ENCODE results near the gene UBE2J2. TPM values are rescaled to one million over a fixed set of nuclear protein-coding genes. Genes with fewer than 3 reads are reported as not detected.
A peak's percentile ranks its signal among the peaks of the same experiment; 100 is the strongest.

Gene UBE2J2
- total and polyA plus RNA-seq, 9 donors: 35.8 to 55.6 (median 41.2) TPM

DNA sequence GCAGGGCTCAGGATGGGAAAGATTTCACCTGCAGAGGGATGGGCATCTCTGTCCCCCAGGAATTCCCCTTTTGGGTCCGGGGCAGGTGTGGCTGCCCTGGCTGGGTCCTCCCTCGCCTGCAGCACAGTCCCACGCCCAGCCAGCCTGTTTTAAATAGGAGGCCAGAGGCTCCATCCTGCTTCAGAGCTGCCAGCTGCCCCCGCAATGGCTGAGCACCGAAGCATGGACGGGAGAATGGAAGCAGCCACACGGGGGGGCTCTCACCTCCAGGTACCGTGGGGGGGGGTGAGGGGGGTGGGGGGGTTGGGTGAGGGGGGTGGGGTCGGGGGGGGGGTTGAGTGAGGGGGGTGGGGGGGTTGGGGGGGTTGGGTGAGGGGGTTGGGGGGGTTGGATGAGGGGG lies 10.2 kb upstream of the UBE2J2 start:
- H3K36me3 ChIP-seq: no peaks in the 10 kb centered on the region
- H3K4me1 ChIP-seq (ENCODE audit: insufficient read depth): no peaks in the 10 kb centered on the region
- TF ChIP-seq, protein P1, sequence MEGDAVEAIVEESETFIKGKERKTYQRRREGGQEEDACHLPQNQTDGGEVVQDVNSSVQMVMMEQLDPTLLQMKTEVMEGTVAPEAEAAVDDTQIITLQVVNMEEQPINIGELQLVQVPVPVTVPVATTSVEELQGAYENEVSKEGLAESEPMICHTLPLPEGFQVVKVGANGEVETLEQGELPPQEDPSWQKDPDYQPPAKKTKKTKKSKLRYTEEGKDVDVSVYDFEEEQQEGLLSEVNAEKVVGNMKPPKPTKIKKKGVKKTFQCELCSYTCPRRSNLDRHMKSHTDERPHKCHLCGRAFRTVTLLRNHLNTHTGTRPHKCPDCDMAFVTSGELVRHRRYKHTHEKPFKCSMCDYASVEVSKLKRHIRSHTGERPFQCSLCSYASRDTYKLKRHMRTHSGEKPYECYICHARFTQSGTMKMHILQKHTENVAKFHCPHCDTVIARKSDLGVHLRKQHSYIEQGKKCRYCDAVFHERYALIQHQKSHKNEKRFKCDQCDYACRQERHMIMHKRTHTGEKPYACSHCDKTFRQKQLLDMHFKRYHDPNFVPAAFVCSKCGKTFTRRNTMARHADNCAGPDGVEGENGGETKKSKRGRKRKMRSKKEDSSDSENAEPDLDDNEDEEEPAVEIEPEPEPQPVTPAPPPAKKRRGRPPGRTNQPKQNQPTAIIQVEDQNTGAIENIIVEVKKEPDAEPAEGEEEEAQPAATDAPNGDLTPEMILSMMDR (IDR thresholded peaks at IDR 0.05): no peak
- no peak for TF ChIP-seq EP300 (IDR thresholded peaks at IDR 0.05)
- H3K9me3 ChIP-seq: no peaks in the 10 kb centered on the region
- H3K4me3 ChIP-seq: no peak overlapping the region
- H3K27me3 ChIP-seq: no peaks in the 10 kb centered on the region
- no peak for DNase-seq
- 3 to 11% (median 3%) methylated on average over 3 to 8 of the region's 9 CpGs for WGBS, 3 donors
- no peak overlapping the region for H3K27ac ChIP-seq
- intact Hi-C loops (cut with DNase I): no loop called here

DNA sequence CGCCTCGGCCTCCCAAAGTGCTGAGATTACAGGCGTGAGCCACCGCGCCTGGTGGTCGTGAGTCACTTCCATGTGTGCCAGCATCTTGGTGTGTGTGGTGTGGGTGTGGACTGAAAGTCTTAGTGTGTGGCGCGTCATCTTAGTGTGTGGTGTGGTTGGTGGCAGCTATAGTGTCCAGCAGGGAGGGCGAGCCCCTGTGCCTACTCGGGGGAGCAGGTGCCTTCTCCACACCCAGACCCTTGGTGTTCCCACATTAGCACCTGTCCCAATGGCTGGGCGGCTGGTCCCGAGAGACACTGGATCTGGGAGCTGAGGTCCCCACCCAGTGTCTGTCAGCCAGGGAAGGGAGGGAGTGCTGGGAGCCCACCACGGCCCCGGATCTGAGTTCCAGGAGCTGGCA lies 9.3 kb upstream of the UBE2J2 start:
- intact Hi-C loops (cut with DNase I): no loop called here
- WGBS, 3 donors: 74 to 86% (median 80%) methylated on average over 12 to 14 of the region's 14 CpGs
- H3K4me3 ChIP-seq: no peak overlapping the region
- TF ChIP-seq, protein P1 (IDR thresholded peaks at IDR 0.05): no peak
- TF ChIP-seq POLR2A (IDR thresholded peaks at IDR 0.05) (no peak), EP300 (IDR thresholded peaks at IDR 0.05) (no peak)
- no peaks in the 10 kb centered on the region for H3K4me1 ChIP-seq (ENCODE audit: insufficient read depth)
- H3K27me3 ChIP-seq: no peaks in the 10 kb centered on the region
- H3K36me3 ChIP-seq: no peaks in the 10 kb centered on the region
- no peak overlapping the region for H3K27ac ChIP-seq
- no peaks in the 10 kb centered on the region for H3K9me3 ChIP-seq
- DNase-seq: no peak

DNA sequence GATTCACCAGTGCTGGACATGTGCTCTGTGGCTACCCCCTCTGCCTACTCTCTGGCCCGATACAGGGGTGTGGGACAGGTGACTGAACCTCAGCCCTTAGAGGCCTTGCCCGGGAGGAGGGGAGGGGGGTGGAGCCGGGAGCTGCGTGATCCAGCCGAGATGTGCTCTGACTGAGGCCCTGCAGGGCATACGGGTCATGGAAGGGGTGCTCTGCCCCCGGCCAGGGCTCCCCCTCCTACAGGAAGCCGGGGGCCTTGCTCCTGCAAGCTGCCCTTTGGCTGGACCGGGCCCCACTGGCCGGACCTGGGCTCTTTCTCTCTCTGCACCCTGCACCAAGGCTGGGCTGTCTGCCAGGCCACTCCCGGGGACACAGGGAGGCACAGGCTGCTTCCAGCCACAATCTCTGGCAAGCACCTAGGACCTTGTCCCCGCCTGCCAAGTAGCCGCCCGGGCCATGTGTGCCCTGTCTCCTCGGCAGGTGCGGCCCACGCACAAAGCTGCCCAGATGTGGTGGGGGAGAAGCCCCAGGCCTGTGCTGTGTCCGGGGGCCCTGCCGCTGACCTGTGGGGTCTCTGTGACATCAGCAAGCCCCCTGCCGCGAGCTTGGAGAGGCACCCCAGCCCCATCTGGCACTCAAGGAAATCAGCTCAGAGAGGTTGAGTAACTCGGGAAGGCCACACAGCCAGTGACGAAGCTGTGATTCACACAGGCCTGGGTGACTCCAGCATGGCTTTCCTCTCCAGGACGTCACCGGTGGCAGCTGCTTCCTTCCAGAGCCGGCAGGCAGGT lies 8.1 kb upstream of the UBE2J2 start:
- WGBS, 3 donors: 20 to 38% (median 23%) methylated on average over 22 to 26 of the region's 26 CpGs
- Histone ChIP-seq H3K4me1 (ENCODE audit: insufficient read depth) (no peaks in the 10 kb centered on the region), H3K4me3 (no peak overlapping the region), H3K9me3 (no peaks in the 10 kb centered on the region), H3K27ac (no peak overlapping the region), H3K27me3 (no peaks in the 10 kb centered on the region), H3K36me3 (no peaks in the 10 kb centered on the region)
- DNase-seq: peak in 2 of 5 donors; percentile 35 to 57
- intact Hi-C loops (cut with DNase I): no loop called here
- TF ChIP-seq POLR2A (IDR thresholded peaks at IDR 0.05): no peak
- TF ChIP-seq EP300 (IDR thresholded peaks at IDR 0.05): no peak
- TF ChIP-seq, protein P1 (IDR thresholded peaks at IDR 0.05): no peak

DNA sequence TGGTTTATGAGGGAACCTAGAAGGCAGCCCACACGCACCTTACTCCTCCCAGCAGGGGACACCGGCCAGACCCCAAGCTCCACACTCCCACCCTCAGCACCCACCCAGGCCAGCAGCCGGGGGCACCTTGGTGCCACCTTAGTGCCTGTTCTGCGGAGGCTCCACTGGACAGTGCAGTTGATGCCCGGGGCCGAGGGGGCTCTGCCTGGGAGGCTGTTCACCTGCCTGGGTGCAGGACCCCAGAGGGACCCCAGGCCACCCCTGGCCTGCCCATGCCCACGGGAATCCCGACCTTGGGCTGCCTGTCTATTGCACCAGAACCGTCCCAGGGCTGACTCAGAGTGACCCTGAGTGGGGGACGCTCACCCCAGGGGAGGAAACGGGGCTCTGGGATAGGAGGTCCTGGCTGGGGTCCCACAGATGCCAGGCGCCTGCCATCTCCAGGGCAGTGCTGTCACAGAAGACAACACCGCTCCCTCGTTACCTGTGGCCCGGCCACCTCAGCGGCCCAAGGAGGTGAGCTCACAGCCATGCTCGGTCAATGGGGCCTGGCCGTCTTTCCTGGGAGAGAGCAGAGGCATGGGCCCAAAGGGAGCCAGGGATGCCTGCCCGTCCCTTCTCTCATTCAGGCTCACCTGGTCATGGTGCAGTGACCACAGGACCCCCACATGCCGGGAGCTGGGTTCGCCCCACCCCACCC lies 7.3 kb upstream of the UBE2J2 start:
- no peaks in the 10 kb centered on the region for H3K27me3 ChIP-seq
- H3K9me3 ChIP-seq: no peaks in the 10 kb centered on the region
- H3K27ac ChIP-seq: no peak overlapping the region
- intact Hi-C loops (cut with DNase I): no loop called here
- H3K36me3 ChIP-seq: no peaks in the 10 kb centered on the region
- TF ChIP-seq EP300 (IDR thresholded peaks at IDR 0.05) (no peak), POLR2A (IDR thresholded peaks at IDR 0.05) (no peak)
- TF ChIP-seq, protein P1 (IDR thresholded peaks at IDR 0.05): no peak
- no peaks in the 10 kb centered on the region for H3K4me1 ChIP-seq (ENCODE audit: insufficient read depth)
- WGBS, 3 donors: 80 to 89% (median 82%) methylated on average over 18 to 21 of the region's 21 CpGs
- DNase-seq: no peak
- no peak overlapping the region for H3K4me3 ChIP-seq
